Fibroblast of skin of left biceps (primary cell): ENCODE data around the gene PVRIG.
A peak's percentile ranks its signal among the peaks of the same experiment; 100 is the strongest.
"Not testable (repeated sequence)": the region's sequence is repeated elsewhere in the genome, so short reads cannot be mapped to it uniquely, and the experiment has no call there.

Source experiments
- DNase-seq, 2 experiments: peaks; one replicate each; pipeline ENCODE4 v3.0.0-alpha.2; 2013; ENCODE audit warnings: low read depth in 2 of 2

PVRIG gene

GRCh38 chr7:100234660-100235317 is 15.0 kb downstream of the PVRIG start:
- DNase-seq, result not testable (repeated sequence)

GRCh38 chr7:100239975-100240374 is 20.2 kb downstream of the PVRIG start:
- DNase-seq, result not testable (repeated sequence)

GRCh38 chr7:100243385-100243784 is 23.6 kb downstream of the PVRIG start:
- not testable (repeated sequence) for DNase-seq

DNA sequence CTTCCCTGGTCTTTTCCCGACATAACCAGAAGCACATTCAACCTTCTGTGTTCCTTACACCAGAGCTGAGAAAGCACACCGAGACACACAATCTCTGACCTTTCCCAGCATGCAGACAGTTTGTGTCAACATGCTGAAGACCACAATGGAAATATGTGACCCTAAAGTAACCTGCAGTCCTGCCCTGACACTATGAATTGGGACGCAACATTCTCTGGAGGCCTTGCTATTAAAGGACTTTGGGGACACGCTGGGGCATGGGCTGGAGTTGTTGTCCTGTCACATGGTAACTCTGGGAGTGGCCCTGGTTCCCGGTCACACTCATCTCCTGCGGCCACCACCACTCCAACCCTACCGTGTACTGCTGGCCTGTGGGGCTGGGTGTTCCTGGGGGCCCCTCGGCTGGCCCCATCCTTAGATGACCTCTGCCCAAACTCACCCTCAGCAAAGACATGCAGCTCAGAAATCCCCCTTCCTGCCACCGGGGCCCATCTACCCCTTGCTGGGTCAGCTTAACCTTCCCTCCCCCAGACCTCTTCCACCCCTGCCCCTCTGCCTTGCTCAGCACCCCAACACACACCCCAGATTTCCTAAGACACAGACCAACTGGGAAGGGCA is 25.3 kb downstream of the PVRIG start:
- not testable (repeated sequence) for DNase-seq

GRCh38 chr7:100246121-100246864 is 26.5 kb downstream of the PVRIG start:
- not testable (repeated sequence) for DNase-seq

DNA sequence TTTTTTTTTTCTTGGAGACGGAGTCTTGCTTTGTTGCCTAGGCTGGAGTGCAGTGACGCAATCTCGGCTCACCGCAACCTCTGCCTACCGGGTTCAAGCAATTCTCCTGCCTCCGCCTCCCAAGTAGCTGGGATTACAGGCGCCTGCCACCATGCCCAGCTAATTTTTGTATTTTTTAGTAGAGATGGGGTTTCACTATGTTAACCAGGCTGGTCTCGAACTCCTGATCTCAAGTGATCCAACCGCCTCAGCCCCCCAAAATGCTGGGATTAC is 27.1 kb downstream of the PVRIG start:
- not testable (repeated sequence) for DNase-seq

- DNase-seq, result peak; percentile 17 to 21
Observed at GRCh38 chr7:100247152-100247757, 27.5 kb downstream of the PVRIG start.

DNA sequence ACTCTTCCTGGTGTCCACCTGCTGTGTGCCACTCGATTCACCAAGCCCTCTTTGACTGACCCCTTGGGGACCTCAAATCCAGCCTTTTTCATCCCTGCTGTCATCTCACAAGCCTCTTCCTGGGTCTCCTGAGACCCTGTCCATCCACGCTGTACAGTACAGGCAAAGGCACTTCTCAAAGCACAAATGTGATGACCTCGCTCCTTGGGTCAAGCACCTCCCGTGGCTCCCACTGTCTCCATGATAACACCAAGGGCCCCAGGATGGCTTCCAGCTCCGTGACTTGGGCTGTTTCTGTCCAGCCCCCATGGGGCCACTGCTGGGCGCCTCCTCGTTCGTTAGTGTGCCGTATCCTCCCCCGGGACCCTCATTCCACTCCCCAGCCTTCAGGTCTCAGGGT is 28.7 kb downstream of the PVRIG start:
- no peak for DNase-seq

DNA sequence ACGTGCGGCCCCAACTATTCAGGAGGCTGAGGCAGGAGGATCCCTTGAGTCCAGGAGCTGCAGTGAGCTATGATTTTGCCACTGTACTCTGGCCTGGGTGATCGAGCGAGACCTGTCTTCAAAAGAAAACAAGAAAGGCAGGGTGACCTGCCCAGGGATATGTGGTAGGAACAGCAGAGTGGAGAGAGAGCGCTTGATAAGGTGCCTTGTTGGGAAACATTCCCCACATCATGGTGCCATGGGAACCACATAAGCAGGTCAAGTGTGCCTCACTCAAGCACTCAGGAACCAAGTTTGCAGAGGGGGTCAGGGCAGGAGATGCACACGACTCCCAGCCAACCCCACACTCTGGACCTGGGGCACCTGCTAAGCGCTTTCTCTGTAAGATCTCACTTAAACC is 37.3 kb downstream of the PVRIG start:
- DNase-seq, result no peak

DNA sequence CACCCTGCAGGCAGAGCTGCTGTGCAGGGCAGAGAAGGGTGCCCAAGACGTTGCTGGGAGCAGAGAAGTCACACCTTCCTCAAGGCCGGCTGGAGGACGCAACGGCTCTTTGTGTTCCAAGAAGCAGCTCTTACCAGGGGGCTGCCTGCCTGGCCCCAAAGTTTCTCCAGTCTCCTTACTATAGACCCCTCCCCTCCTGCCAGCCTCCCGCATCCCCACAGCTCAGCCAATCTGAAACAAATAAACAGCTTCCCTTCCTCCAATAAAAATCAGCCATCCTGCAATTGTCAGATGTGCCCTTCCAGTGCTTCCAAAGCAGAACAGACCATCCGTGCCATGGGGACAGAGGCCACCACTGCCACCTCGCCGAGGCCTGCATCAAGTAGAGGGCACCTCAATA is 40.2 kb downstream of the PVRIG start:
- DNase-seq, result not testable (repeated sequence)

GRCh38 chr7:100262896-100263295 is 43.1 kb downstream of the PVRIG start:
- DNase-seq, result not testable (repeated sequence)

DNA sequence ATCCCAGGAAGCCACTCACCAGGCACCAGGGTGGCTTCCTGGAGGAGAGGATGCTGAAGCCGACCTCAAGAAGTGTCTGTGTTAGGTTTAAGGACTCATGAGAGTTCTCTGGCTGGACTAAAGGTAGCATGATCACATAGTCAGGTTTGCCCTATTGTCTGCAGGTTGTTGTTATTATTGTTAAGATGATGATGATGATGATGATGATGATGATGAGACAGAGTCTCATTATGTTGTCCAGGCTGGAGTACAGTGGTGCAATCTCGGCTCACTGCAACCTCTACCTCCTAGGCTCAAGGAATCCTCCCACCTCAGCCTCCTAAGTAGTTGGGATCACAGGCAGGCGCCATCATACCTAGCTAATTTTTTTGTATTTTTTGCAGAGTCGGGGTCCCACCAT is 44.5 kb downstream of the PVRIG start:
- DNase-seq, result not testable (repeated sequence)

DNA sequence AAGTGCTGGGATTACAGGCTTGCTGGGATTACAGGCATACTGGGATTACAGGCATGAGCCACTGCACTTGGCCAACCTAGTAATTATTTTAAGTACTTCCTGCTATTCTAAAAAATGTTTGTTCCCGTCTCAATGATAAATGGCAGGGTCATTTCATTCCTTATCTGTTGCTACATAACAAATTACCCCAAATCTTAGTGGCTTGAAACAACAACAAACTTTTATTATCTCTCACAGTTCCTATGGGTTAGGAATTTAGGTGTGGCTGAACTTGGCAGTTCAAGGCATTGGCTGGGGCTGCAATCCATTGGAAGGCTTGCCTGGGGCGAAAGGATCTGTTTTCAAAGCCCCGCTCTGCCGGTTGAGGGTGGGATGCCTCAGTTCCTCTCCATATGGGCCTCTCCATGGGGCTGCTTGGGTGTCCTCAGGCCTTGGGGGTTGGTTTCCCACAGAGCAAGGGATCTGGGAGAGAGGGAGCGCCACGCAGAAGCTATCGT is 45.0 kb downstream of the PVRIG start:
- not testable (repeated sequence) for DNase-seq

DNA sequence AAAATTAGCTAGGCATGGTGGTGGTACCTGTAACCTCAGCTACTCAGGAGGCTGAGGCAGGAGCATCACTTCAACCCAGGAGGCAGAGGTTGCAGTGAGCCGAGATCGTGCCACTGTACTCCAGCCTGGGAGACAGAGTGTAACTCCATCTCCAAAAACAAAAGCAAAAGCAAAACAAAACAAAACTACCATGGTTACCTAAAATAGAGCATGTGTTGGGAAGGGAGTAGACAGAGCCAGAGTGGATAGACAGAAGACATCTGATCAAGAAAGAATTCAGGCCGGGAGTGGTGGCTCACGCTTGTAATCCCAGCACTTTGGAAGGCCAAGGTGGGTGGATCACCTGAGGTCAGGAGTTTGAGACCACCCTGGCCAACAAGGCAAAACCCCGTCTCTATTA is 46.1 kb downstream of the PVRIG start:
- not testable (repeated sequence) for DNase-seq

DNA sequence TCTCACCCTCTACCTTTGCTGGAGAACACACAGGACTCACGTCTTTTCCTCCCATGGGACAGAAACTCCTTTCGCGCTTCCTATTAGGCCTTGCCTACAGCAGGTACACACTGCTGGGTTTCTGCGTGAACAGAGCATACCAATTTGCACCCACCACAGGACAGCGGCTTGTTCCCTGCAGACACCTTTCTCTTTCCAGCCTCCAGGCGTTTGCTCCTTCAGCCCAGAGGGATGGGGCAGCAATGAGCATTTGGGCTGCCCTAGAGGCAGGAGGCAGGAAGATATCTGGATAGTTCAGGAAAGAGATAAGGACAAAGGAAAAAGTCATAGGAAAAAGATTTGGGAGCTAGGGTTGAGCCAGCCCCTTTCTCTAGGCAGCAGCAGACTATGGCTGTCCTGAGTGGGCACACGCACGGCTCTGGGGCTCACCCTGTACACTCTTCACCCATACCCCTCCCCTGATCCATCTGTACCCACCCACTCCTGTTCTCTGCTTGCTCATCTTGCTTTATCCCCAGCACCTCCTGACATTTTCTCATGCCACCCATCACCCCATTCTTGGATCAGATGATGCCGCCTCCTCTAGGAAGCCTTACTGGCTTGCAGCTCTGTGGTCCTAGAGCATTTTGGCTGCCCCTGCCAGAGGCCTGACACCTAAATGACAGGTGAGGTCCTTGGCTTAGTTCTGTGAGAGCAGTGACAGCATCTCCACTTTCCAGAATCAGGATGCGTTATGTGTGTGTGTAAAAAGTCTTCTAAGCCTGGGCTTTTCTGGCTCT is 47.0 kb downstream of the PVRIG start:
- DNase-seq, result no peak

GRCh38 chr7:100267648-100268047 is 47.9 kb downstream of the PVRIG start:
- no peak for DNase-seq

GRCh38 chr7:100268882-100269281 is 49.1 kb downstream of the PVRIG start:
- not testable (repeated sequence) for DNase-seq

GRCh38 chr7:100269306-100270045 is 49.7 kb downstream of the PVRIG start:
- not testable (repeated sequence) for DNase-seq

DNA sequence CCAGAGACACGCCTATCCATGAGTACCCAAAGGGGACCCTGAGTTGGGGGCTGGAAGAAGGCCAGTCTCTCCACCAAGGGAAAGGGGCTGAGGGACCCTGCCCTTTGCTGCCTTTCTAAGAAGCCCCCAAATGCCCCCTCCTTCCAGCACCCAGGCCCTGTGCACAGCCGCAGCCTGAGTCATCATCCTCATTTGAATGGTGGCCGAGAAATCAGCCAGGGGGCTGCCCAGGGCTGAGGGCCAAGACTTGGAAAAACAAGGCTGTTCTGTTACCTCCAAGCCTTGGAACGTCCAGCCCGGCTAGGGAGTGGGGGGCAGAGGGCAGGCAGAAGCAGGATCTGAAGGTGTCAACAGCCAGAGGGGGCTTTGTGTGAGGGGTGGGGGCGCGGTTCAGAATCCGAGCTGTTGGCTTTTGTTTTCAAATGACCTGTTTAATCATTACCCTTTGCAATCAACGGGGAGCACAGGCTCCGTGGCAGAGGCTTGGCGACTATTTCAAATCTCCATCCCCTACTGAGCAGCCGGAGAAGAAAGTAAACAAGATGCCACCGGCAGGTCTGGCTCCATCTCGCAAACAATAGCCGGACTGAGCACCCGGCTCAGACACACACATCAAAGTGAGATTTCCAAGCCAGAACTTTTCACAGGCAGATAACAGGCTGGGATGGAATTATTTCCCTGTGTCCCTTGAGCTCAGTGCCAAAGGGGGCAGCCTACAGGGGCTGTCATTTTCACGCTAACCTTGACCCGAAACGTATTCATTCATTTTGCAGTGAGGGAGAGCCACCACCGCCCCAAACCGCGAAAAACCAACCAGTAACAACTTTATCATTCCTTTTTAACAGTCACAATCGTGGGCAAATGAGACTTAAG is 50.5 kb downstream of the PVRIG start:
- not testable (repeated sequence) for DNase-seq
